GM18858 (cell line): ENCODE measurements around the gene BCR.

Experiments used
- ATAC-seq: cut with Tn5 transposase; IDR thresholded peaks from one replicate; pipeline ENCODE4 v1.9.1; 2021; ENCODE audit not compliant: unreplicated experiment

BCR gene

GRCh38 chr22:23215294-23216241 is 35.3 kb downstream of the BCR start:
- no peak for ATAC-seq

- no peak for ATAC-seq
Observed at GRCh38 chr22:23216461-23217170, 36.3 kb downstream of the BCR start.

DNA sequence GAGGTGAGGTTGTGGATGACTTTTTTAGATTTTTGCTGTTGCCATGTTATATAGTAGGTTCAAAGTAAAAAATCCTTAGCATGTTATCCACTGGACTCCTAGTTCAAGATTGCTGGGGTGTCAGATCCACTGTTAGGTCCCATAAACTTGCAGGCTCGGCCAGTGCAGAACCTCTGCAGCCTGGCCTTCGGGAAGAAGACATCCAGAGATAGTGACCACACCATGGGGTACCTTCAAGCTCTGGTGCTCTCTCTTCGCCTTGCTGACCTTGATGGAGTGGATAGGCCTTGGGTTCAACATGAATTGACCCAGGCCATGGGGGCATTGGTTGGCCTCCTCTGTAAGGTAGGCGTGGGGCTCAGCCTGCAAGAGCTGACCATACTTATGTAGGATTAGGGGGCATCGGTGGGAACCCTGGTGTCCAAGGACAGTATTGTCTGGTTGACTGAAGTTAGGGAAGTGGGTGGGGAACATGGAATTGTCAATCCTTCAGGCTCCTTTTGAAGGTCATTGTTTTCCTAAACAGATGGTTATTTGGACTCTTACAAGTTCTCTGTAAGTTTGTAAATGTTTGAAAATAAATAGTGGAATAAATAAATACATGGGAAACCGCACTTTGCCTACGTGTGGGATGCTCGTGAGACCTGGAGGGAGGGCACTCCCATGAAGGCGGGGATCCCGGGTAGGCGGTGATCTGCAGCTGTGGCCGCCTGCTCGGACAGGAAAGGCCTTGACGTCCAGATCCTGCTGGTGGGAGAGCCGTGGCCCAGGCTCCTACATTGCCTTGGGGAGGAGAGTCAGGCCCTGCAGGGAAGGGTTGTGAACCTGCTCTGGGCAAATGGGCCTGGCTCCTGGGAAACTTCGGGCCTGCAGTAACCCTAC is 37.1 kb downstream of the BCR start:
- ATAC-seq = no peak

GRCh38 chr22:23218053-23218866 is 38.0 kb downstream of the BCR start:
- ATAC-seq = no peak

DNA sequence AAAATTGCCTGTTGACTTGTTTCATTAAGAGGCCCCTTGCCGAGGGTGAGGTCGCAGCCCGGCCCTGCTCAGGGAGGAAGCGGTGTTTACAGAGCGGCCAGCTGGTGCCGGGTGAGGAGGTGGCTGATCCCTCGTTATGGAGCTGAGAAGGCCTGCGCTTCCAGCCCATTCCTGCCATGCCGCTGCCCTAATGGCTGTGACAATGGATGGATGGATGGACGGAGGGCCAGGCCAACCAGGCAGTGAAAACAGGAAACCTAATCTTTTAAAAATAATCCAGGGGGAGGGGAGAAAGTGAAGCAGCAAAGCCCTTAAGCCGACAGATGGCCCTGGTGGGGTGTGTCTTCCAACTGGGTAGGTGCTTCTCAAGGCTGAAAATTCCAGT is 38.5 kb downstream of the BCR start:
- no peak for ATAC-seq

GRCh38 chr22:23219317-23219716 is 39.0 kb downstream of the BCR start:
- no peak for ATAC-seq

DNA sequence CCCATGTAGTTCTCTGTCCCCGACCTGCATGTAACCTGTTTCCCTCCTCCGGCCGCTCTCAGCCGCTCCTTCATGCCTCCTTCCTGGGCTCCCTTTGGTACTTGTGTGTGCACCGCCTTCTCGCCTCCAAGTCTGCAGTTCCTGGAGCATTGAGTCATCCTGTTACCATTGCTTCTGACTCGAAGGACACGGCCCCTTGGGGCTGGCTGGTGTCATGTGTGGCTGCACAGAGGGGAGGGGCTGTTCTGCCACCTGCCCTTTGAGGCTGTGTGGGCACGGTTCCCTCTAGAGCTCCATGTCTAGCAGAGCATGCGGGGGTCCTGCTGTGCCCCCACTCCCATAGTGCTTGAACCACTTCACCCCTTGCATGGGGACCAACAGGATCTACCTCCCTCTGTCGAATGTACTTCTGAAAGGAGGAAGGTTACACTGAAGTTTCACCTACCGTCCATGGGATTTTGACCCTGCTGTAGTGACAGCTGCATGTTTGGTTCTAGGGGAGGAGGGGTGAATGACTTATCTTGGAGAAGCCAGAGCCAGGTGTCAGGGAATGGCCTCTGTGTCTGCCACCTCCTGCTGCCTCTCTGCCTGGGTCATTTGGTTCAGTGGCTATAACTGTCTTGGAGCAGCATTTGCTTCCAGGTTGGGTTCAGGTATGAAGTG is 39.6 kb downstream of the BCR start:
- ATAC-seq = peak; percentile 70

GRCh38 chr22:23220485-23221350 is 40.4 kb downstream of the BCR start:
- no peak for ATAC-seq

- ATAC-seq = no peak
Observed at GRCh38 chr22:23221351-23221804, 41.1 kb downstream of the BCR start.

- ATAC-seq = no peak
Observed at GRCh38 chr22:23222033-23222792, 41.9 kb downstream of the BCR start.

- ATAC-seq = no peak
Observed at GRCh38 chr22:23222793-23223568, 42.7 kb downstream of the BCR start.

- no peak for ATAC-seq
Observed at GRCh38 chr22:23223569-23224317, 43.4 kb downstream of the BCR start.

DNA sequence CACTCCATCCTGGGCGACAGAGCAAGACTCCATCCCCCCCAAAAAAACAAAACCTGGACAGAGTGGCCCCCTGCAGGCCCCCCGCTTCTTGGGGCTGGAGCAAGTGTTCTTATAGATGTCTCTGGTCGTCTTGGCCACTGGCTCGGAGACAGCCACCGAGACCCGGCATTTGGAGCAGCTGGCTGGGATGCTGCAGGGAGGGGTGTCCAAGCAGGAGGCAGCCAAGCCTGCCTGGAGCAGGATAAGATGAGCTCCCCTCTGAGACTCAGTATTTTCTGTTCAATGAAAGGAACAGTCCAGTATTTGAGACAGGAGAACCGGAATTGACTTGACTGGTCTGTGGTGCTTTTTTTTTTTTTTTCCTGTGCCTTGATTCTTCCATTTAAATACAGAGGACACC is 44.5 kb downstream of the BCR start:
- ATAC-seq = no peak

DNA sequence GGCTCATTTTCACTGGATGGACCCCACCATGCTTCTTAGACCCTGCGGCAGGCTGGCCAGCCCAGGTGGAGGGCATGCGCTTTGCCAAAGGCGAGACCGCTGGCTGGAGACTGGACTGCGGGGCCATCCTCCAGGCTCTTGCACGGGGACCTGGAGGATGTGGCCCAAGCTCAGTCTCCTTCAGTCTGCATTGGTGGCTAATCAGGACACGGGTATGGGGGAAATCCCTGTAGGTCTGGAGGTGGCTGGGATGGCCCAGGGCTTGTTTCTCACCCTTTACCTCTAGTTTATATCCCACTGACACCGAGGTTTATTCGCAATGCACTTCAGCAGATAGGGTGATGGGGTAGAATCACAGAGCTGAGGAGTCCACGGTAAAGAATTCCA is 45.0 kb downstream of the BCR start:
- ATAC-seq = no peak

DNA sequence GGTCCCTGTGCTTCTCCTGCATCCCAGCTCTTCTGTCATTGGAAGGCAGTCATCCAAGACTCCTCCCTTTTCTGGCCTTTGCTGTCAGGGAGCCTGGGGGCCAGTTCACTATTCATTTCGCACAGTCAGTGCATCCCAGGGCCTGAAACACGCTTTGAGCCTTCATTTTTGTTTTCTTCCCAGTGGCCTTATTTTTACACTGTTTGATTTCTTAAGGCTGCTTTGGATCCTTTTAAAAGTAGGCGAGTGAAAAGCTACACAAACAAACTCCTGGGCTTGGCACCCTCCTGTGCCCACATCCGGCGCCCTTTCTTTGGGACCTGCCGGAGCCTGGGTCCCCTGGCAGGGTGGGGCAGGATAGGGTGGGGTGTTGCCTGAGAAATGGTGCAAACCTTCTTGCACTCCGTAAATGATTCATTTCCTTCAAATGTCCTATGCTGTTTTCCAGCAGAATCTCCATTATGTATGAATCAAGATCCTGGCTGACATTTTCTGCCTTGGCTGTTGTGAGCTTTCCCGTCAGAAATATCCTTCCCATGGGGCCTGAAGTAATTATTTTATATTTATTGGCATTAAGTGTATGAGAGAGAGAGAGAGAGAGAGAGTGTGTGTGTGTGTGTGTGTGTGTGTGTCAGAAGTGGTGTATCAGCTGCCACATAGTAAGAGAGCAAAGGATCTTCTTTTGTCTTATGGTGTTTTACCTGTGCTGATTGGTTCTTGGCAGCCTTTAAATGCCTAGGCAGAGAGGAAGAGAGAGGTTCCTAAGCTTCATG is 45.6 kb downstream of the BCR start:
- ATAC-seq = no peak

DNA sequence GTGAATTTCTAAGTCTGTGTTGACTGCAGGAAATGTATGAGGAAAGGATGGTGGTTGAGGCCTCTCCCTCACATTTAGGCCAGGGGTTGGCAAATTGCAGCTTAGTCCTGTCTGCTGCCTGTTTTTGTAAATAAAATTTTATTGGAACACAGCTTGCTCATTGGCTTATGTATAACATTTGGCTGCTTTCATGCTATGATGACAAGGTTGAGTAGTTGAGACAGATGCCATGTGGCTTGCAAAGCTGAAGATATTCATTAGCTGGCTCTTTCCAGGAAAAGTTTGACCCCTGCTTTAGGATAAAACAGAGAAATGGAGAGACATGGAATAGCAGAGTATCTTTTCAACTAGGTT is 46.2 kb downstream of the BCR start:
- no peak for ATAC-seq
